Measurements from ENCODE around the gene RIPK4.

RIPK4 gene

GRCh38 chr21:41775149-41775472 lies 8.3 kb upstream of the RIPK4 start:
- H3K4me3 ChIP-seq (ENCODE audit: low read depth, low read length): no peak overlapping the region
- CTCF ChIA-PET: interaction anchor here (9.1 kb wide), 1 partner anchor 162 kb away, joined by 188 read pairs; no protein-coding TSS in a partner anchor
- POLR2A ChIA-PET: no interaction called here
- DNase-seq (ENCODE audit: low read depth, low spot score): no peak
- TF ChIP-seq, protein P1, sequence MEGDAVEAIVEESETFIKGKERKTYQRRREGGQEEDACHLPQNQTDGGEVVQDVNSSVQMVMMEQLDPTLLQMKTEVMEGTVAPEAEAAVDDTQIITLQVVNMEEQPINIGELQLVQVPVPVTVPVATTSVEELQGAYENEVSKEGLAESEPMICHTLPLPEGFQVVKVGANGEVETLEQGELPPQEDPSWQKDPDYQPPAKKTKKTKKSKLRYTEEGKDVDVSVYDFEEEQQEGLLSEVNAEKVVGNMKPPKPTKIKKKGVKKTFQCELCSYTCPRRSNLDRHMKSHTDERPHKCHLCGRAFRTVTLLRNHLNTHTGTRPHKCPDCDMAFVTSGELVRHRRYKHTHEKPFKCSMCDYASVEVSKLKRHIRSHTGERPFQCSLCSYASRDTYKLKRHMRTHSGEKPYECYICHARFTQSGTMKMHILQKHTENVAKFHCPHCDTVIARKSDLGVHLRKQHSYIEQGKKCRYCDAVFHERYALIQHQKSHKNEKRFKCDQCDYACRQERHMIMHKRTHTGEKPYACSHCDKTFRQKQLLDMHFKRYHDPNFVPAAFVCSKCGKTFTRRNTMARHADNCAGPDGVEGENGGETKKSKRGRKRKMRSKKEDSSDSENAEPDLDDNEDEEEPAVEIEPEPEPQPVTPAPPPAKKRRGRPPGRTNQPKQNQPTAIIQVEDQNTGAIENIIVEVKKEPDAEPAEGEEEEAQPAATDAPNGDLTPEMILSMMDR (IDR thresholded peaks at IDR 0.05; ENCODE audit: insufficient read depth, low read length, missing control alignments): no peak

DNA sequence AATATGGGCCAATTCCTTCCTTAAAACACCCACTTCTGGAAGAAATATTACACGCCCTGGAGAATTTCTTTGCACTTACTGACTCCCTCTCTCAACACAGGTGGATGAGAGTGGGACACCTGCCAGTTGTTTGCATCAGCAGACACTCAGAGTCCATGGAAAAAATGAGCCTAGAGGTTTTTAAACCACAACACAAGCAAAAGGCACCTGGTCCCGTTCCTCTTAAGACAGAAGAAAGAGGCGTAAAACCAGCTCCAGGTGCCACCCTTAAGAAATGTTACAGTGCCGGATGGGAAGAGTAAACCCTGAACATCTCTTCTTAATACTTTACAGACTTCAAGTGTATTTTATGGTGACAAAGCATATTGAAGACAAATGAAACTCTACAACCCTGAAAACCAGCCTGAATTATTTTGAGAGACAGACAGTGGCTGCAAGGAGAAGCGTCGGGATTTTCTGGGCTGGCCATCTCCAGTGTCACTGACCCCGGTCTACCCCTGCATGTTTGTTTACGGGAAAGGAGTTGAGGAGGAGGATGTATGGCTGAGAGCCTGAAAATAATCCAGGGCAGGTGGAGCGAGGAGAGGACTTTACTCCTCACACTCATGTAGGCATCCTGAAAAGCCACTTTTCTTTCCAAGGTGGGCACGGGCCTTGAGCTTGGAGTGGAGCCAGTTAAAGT lies 7.8 kb upstream of the RIPK4 start:
- ChIA-PET CTCF (interaction anchor here (9.1 kb wide), 1 partner anchor 162 kb away, joined by 188 read pairs; no protein-coding TSS in a partner anchor), POLR2A (no interaction called here)
- DNase-seq (ENCODE audit: low read depth, low spot score): no peak
- H3K4me3 ChIP-seq (ENCODE audit: low read depth, low read length): no peak overlapping the region
- TF ChIP-seq, protein P1 (IDR thresholded peaks at IDR 0.05; ENCODE audit: insufficient read depth, low read length, missing control alignments): no peak

DNA sequence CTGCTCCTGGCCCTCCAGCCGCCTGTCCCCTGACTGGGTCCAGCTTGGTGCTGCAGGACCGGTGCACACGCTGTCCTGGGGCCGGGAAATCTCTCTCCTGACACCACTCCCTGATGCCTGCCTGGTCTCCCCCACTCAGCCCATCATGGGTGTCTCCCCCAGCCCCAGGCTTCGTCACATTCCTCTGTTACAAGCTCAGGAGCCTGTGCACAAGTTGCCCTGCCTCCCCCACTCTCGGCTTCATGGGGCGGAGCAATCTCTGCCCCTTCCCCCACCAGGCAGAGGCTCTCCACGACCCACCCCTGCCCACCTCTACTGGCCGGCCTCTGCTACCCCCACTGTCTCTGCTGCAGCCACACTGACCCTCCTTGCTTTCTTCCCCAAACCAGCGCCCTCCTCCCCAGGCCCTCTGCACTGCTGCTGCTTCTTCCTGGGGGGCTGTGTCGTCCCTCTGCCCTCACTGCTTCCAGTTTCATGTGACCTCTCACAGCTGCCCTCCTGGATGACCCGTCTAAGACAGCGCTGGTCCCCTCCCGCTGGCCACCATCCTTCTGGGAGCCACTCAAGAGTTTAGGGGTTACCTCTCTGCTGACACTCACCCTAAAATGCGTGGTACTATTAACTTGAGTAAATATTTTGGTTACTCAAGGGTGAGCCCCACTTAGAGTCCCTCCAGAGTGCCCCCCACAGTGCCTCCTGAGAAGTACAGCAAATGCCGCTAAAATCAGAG lies 5.7 kb upstream of the RIPK4 start:
- TF ChIP-seq, protein P1 (IDR thresholded peaks at IDR 0.05; ENCODE audit: insufficient read depth, low read length, missing control alignments): no peak
- POLR2A ChIA-PET: no interaction called here
- no peak for DNase-seq (ENCODE audit: low read depth, low spot score)
- no peak overlapping the region for H3K4me3 ChIP-seq (ENCODE audit: low read depth, low read length)
- CTCF ChIA-PET: interaction anchor here (1.2 to 5.1 kb wide), 3 partner anchors 44 to 161 kb away, joined by 4 to 63 read pairs (median 18); no protein-coding TSS in a partner anchor

GRCh38 chr21:41771625-41771945 lies 4.7 kb upstream of the RIPK4 start:
- ChIA-PET CTCF (interaction anchor here (1.2 to 5.1 kb wide), 3 partner anchors 45 to 160 kb away, joined by 4 to 63 read pairs (median 18); no protein-coding TSS in a partner anchor), POLR2A (no interaction called here)
- TF ChIP-seq, protein P1 (IDR thresholded peaks at IDR 0.05; ENCODE audit: insufficient read depth, low read length, missing control alignments): no peak
- no peak overlapping the region for H3K4me3 ChIP-seq (ENCODE audit: low read depth, low read length)
- no peak for DNase-seq (ENCODE audit: low read depth, low spot score)

GRCh38 chr21:41770901-41771624 lies 4.2 kb upstream of the RIPK4 start:
- CTCF ChIA-PET: interaction anchor here (0.8 to 5.1 kb wide), 4 partner anchors 10 to 160 kb away, joined by 3 to 63 read pairs (median 11); no protein-coding TSS in a partner anchor

More at GRCh38 chr21:41770901-41771624, 4.2 kb upstream of the RIPK4 start:
- POLR2A ChIA-PET: no interaction called here
- no peak for DNase-seq (ENCODE audit: low read depth, low spot score)
- TF ChIP-seq, protein P1 (IDR thresholded peaks at IDR 0.05; ENCODE audit: insufficient read depth, low read length, missing control alignments): no peak
- H3K4me3 ChIP-seq (ENCODE audit: low read depth, low read length): no peak overlapping the region

Measured in AG04449 (cell line).